Esophagus squamous epithelium (tissue), 5 donors: Measurements from ENCODE around the gene PNPLA2. TPM values are rescaled to one million over a fixed set of nuclear protein-coding genes. Genes with fewer than 3 reads are reported as not detected.

Source experiments
- DNase-seq: peaks from one replicate; lab custom pipeline; 2025; lab: John Stamatoyannopoulos, UW
- H3K27ac ChIP-seq, 4 donors: fragments of 200-600 bp; sonication (generic); one replicate each; pipeline ENCODE4 v1.5.1; 2016 to 2019; ENCODE audit warnings: mild to moderate bottlenecking in 1 of 4
- H3K27me3 ChIP-seq, 4 donors: fragments of 200-600 bp; sonication (generic); 1 replicate in 3 of 4; 2 replicates in 1 of 4; pipeline versions ENCODE4 v1.5.1 to v1.6.0; 2017 to 2021; ENCODE audit warnings: antibody characterized with exemption in 1 of 4
- H3K36me3 ChIP-seq, 3 donors: fragments of 200-600 bp; sonication (generic); one replicate each; pipeline ENCODE4 v1.5.1; 2016 to 2019
- H3K4me1 ChIP-seq, 3 donors: fragments of 200-600 bp; sonication (generic); one replicate each; pipeline ENCODE4 v1.5.1; 2017 to 2019
- H3K4me3 ChIP-seq, 4 donors: fragments of 200-600 bp; sonication (generic); 1 replicate in 3 of 4; 2 replicates in 1 of 4; pipeline ENCODE4 v1.5.1; 2016 to 2019; ENCODE audit warnings: mild to moderate bottlenecking in 2 of 4, moderate library complexity in 1 of 4
- H3K9me3 ChIP-seq, 3 donors: fragments of 200-600 bp; sonication (generic); one replicate each; pipeline ENCODE4 v1.5.1; 2016 to 2019
- CTCF ChIP-seq, 6 experiments: fragments of 450-650 bp in 4 of 6; fragments of 200-600 bp in 2 of 6; sonication (generic) in 2 of 6; IDR thresholded peaks; one replicate each; pipeline ENCODE4 v1.5.1; 2016 to 2019; ENCODE audit warnings: antibody characterized with exemption in 6 of 6, mild to moderate bottlenecking in 4 of 6, moderate library complexity in 4 of 6
- POLR2A ChIP-seq, 4 donors: fragments of 450-650 bp; IDR thresholded peaks; one replicate each; pipeline ENCODE4 v1.6.1; 2017; ENCODE audit warnings: antibody characterized with exemption in 4 of 4, mild to moderate bottlenecking in 4 of 4, moderate library complexity in 3 of 4
- WGBS, 2 donors: methylation state at CpG; one replicate each; pipeline ENCODE4 v1.1.5; 2018; 5-methylcytosine and 5-hydroxymethylcytosine counted together
- intact Hi-C: fragments of 100-400 bp; cut with DNase I; formaldehyde crosslinking; loops from one replicate; pipeline ENCODE4 v1.15.0; 2022
- total RNA-seq, 4 donors: library from RNA; depleted of rRNA; stranded (reverse); fragments of >200 nt; gene quantifications; one replicate each; pipeline ENCODE4 v1.1.0, GENCODE V29; 2016
- donor health status: DM: yes; HTN: yes; CAD: no.

The PNPLA2 gene
- total RNA-seq, 4 donors from 2014 or later, result 14.2 to 42.7 (median 26.0) TPM

GRCh38 chr11:801097-801780 lies 17.5 kb upstream of the PNPLA2 start:
- 78 to 88% methylated on average over 7 to 10 of the region's 20 CpGs for WGBS, 2 donors
- DNase-seq, result no peak
- H3K4me1 ChIP-seq, result peaks cover 27 to 60% (median 42%) of the 10 kb centered on the region in 3 donors
- TF ChIP-seq CTCF (IDR thresholded peaks at IDR 0.05), result no peak
- no peak for TF ChIP-seq POLR2A (IDR thresholded peaks at IDR 0.05)
- intact Hi-C loops, result no loop called here
- peaks cover 0 to 48% (median 11%) of the 10 kb centered on the region in 3 donors for H3K36me3 ChIP-seq
- H3K27ac ChIP-seq, result no peak overlapping the region
- H3K27me3 ChIP-seq, result no peaks in the 10 kb centered on the region
- H3K4me3 ChIP-seq, result no peak overlapping the region
- H3K9me3 ChIP-seq, result no peaks in the 10 kb centered on the region

GRCh38 chr11:802018-802617 lies 16.6 kb upstream of the PNPLA2 start:
- no peak overlapping the region for H3K4me3 ChIP-seq
- peaks cover 18 to 52% (median 33%) of the 10 kb centered on the region in 3 donors for H3K4me1 ChIP-seq
- H3K9me3 ChIP-seq, result no peaks in the 10 kb centered on the region
- 96% methylated on average over 8 of the region's 21 CpGs; no CpG with 5 or more reads in 1 of the 2 donors for WGBS, 2 donors
- DNase-seq, result no peak
- no peak overlapping the region for H3K27ac ChIP-seq
- TF ChIP-seq CTCF (IDR thresholded peaks at IDR 0.05), result no peak
- H3K36me3 ChIP-seq, result peaks cover 0 to 48% (median 11%) of the 10 kb centered on the region in 3 donors
- intact Hi-C loops, result no loop called here
- H3K27me3 ChIP-seq, result no peaks in the 10 kb centered on the region

- Histone ChIP-seq H3K36me3 (peaks cover 0 to 48% (median 11%) of the 10 kb centered on the region in 3 donors), H3K4me3 (no peak overlapping the region), H3K9me3 (no peaks in the 10 kb centered on the region), H3K4me1 (peaks cover 18 to 53% (median 27%) of the 10 kb centered on the region in 3 donors), H3K27me3 (no peaks in the 10 kb centered on the region), H3K27ac (no peak overlapping the region)
- no peak for DNase-seq
- no peak for TF ChIP-seq CTCF (IDR thresholded peaks at IDR 0.05)
- TF ChIP-seq POLR2A (IDR thresholded peaks at IDR 0.05), result no peak
- intact Hi-C loops, result no loop called here
- WGBS, 2 donors, result 70 to 84% methylated on average over 2 to 10 of the region's 28 CpGs
These were observed 15.8 kb upstream of the PNPLA2 start for GRCh38 chr11:802693-803466.

GRCh38 chr11:803467-803742 lies 15.3 kb upstream of the PNPLA2 start:
- no CpG with 5 or more reads among the region's 8 CpGs for WGBS, 2 donors
- no peak for DNase-seq
- Histone ChIP-seq H3K27ac (no peak overlapping the region), H3K36me3 (peaks cover 0 to 48% (median 11%) of the 10 kb centered on the region in 3 donors), H3K4me3 (no peak overlapping the region), H3K9me3 (no peaks in the 10 kb centered on the region), H3K27me3 (no peaks in the 10 kb centered on the region), H3K4me1 (peaks cover 20 to 55% (median 28%) of the 10 kb centered on the region in 3 donors)
- TF ChIP-seq CTCF (IDR thresholded peaks at IDR 0.05) (no peak), POLR2A (IDR thresholded peaks at IDR 0.05) (no peak)
- intact Hi-C loops, result no loop called here
